A673 (cell line): ENCODE measurements around the gene CDIP1. TPM values are rescaled to one million over a fixed set of nuclear protein-coding genes. Genes with fewer than 3 reads are reported as not detected.

Source experiments
- BruUV-seq: library from RNA; stranded (reverse); fragments of 400-500 nt; replicated peaks from 2 replicates; lab custom pipeline; 2021; lab: Mats Ljungman, UMichigan
- CTCF ChIA-PET: fragments of 300-600 bp; sonication (Branson Sonifier 250); formaldehyde crosslinking; loops from one replicate; lab custom pipeline; 2022; ENCODE audit warnings: antibody characterized with exemption; lab: Charles Lee
- POLR2A ChIA-PET: fragments of 300-600 bp; sonication (Branson Sonifier 250); formaldehyde crosslinking; loops from one replicate; lab custom pipeline; 2022; ENCODE audit warnings: antibody characterized with exemption; ENCODE audit not compliant: low non-redundant PET; lab: Charles Lee
- DNase-seq: peaks from one replicate; pipeline ENCODE4 v3.0.0-alpha.2; 2015; ENCODE audit warnings: low spot score
- H3K27ac ChIP-seq: fragments of 200-600 bp; sonication (generic); 2 replicates; pipeline ENCODE4 v1.5.1; 2016; ENCODE audit warnings: mixed run types, low read depth, mild to moderate bottlenecking, mixed read lengths, antibody characterized with exemption, low read length; ENCODE audit not compliant: poor library complexity, severe bottlenecking
- H3K27me3 ChIP-seq: fragments of 200-600 bp; sonication (generic); replicated peaks from 2 replicates; pipeline ENCODE4 v1.6.1; 2017; ENCODE audit warnings: mixed run types, low read depth, mild to moderate bottlenecking, mixed read lengths, antibody characterized with exemption, low read length; ENCODE audit not compliant: insufficient read depth, poor library complexity
- H3K36me3 ChIP-seq: fragments of 200-600 bp; sonication (generic); 2 replicates; pipeline ENCODE4 v1.6.1; 2016; ENCODE audit warnings: mixed run types, mild to moderate bottlenecking, mixed read lengths, antibody characterized with exemption, low read length; ENCODE audit not compliant: insufficient read depth, poor library complexity, severe bottlenecking
- H3K4me1 ChIP-seq: fragments of 200-600 bp; sonication (generic); 2 replicates; pipeline ENCODE4 v1.6.1; 2017; ENCODE audit warnings: mixed run types, mild to moderate bottlenecking, mixed read lengths, antibody characterized with exemption, low read length; ENCODE audit not compliant: insufficient read depth, poor library complexity, severe bottlenecking
- H3K4me3 ChIP-seq: fragments of 200-600 bp; sonication (generic); 2 replicates; pipeline ENCODE4 v1.5.1; 2016; ENCODE audit warnings: low read depth, mixed run types, mild to moderate bottlenecking, mixed read lengths, low read length; ENCODE audit not compliant: poor library complexity, severe bottlenecking
- H3K9me3 ChIP-seq: fragments of 200-600 bp; sonication (generic); 2 replicates; pipeline ENCODE4 v1.6.1; 2016; ENCODE audit warnings: mixed run types, low read depth, mild to moderate bottlenecking, mixed read lengths, antibody characterized with exemption, low read length; ENCODE audit not compliant: poor library complexity, severe bottlenecking
- EZH2 ChIP-seq: fragments of 200-600 bp; sonication (generic); IDR thresholded peaks from 2 replicates; pipeline ENCODE4 v1.6.1; 2017; ENCODE audit warnings: borderline replicate concordance, low read depth, mild to moderate bottlenecking, mixed read lengths, antibody characterized with exemption, low read length; ENCODE audit not compliant: poor library complexity, severe bottlenecking
- intact Hi-C: fragments of 100-400 bp; cut with micrococcal nuclease; formaldehyde crosslinking; loops from one replicate; pipeline ENCODE4 v1.10.0; 2022; ENCODE audit not compliant: unreplicated experiment
- total RNA-seq: library from RNA; stranded (reverse); gene quantifications from 2 replicates; pipeline ENCODE4 v1.2.3, GENCODE V29; 2021
- TF ChIP-seq, protein P1 (sequence below): fragments of 300-800, 200-600 bp; sonication (generic); conservative IDR thresholded peaks from 2 replicates; pipeline ENCODE4 v1.5.1; 2017; ENCODE audit warnings: low read depth, mild to moderate bottlenecking, antibody characterized with exemption, low read length, moderate library complexity, mixed read lengths

Gene CDIP1
- total RNA-seq, 1 experiment from 2014 or later, result 12.8 TPM

DNA sequence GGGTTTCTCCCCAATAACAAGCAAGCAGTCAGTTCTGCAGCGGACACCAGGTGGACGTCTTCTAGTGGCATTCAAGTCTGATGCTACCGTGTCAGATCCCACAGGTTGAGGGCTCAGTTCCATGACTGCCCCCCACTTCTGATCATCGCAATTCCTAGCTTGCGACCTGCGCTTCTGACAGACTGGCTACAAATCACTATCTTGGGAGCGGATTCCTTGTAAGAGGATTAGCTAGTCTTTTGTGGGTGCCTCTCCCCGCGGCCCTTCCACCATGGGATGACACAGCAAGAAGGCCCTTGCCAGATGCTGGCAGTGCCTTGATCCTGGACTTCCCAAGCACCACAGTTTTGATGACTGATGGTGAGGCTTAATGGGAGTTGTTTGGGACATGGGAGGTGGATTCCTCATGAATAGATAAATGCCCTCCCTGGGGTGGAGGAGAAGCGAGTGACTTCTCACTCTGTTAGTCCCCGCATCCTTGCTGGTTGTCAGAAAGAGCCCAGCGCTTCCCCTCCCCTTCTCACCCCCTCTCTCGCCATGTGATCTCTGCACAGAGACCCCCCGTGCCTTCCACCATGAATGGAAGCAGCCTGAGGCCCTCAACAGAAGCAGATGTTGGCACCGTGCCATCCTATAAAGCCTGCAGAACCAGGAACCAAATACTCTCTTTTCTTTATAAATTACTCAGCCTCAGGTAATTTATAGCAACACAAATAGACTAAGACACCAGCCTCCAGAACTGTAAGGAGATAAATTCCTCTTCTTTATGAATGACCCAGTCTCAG lies 19.1 kb downstream of the CDIP1 start:
- DNase-seq, result no peak
- no peaks in the 10 kb centered on the region for H3K36me3 ChIP-seq
- no peak overlapping the region for H3K4me3 ChIP-seq
- BruUV-seq, result no TSS peak
- H3K27ac ChIP-seq, result no peak overlapping the region
- H3K9me3 ChIP-seq, result no peaks in the 10 kb centered on the region
- ChIA-PET POLR2A (no interaction called here), CTCF (no interaction called here)
- TF ChIP-seq, protein P1, sequence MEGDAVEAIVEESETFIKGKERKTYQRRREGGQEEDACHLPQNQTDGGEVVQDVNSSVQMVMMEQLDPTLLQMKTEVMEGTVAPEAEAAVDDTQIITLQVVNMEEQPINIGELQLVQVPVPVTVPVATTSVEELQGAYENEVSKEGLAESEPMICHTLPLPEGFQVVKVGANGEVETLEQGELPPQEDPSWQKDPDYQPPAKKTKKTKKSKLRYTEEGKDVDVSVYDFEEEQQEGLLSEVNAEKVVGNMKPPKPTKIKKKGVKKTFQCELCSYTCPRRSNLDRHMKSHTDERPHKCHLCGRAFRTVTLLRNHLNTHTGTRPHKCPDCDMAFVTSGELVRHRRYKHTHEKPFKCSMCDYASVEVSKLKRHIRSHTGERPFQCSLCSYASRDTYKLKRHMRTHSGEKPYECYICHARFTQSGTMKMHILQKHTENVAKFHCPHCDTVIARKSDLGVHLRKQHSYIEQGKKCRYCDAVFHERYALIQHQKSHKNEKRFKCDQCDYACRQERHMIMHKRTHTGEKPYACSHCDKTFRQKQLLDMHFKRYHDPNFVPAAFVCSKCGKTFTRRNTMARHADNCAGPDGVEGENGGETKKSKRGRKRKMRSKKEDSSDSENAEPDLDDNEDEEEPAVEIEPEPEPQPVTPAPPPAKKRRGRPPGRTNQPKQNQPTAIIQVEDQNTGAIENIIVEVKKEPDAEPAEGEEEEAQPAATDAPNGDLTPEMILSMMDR, result no peak
- TF ChIP-seq EZH2, result no peak
- intact Hi-C loops, result loop anchor here (5.0 kb wide), 1 partner anchor 438 kb away; the partner anchor contains the start of gene SEC14L5
- peaks cover 27% of the 10 kb centered on the region for H3K4me1 ChIP-seq
- H3K27me3 ChIP-seq, result no peaks in the 10 kb centered on the region

DNA sequence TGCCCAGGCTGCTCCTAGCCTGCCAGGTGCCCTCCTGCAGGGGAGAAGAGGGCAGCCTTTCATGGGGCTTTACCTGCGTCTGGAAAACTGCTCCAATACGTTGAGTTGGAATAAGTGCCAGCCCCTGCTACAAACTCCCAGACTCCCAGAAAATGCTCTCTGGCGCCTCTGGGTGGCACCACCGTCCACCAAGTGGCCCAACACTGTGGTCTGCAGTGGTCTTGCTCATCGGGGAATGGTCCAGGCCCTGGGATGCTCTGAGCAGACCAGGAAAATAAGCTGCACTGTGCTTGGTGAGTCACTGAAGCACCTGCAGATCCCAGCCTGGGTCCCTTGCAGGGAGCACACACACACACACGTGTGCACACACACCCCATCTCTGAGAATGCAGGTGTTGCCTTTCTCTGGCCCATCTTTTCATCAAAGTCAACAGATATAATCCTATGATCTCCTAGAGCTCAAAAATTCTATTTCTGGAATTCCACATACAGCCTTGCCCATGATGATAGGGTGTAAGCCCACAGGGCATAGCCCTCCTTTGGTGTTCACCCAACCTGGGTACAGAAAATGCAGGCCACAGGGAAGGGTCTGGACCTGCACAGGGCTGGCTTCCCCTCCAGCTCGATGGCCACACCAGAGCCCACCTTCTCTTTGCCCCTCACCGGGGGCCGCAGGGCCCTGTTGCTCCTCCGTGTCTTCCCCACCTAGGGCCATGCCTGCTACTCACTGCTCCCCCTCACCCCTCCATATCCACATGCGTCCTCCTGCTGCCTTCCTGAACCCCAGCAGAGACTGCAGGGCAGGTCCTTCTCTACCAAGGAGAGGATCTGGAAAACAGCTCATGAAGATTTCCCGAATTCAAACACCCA lies 20.5 kb downstream of the CDIP1 start:
- DNase-seq, result peak; percentile 62
- POLR2A ChIA-PET, result no interaction called here
- no TSS peak for BruUV-seq
- Histone ChIP-seq H3K4me1 (peaks cover 26% of the 10 kb centered on the region), H3K27me3 (no peaks in the 10 kb centered on the region), H3K27ac (no peak overlapping the region), H3K4me3 (no peak overlapping the region), H3K36me3 (no peaks in the 10 kb centered on the region), H3K9me3 (no peaks in the 10 kb centered on the region)
- TF ChIP-seq, protein P1, result peak; percentile 66
- no peak for TF ChIP-seq EZH2
- CTCF ChIA-PET, result interaction anchor here (0.5 kb wide), 1 partner anchor 435 kb away, joined by 3 read pairs; no protein-coding TSS in a partner anchor
- intact Hi-C loops, result loop anchor here (5.0 kb wide), 1 partner anchor 439 kb away; the partner anchor contains the start of gene SEC14L5

DNA sequence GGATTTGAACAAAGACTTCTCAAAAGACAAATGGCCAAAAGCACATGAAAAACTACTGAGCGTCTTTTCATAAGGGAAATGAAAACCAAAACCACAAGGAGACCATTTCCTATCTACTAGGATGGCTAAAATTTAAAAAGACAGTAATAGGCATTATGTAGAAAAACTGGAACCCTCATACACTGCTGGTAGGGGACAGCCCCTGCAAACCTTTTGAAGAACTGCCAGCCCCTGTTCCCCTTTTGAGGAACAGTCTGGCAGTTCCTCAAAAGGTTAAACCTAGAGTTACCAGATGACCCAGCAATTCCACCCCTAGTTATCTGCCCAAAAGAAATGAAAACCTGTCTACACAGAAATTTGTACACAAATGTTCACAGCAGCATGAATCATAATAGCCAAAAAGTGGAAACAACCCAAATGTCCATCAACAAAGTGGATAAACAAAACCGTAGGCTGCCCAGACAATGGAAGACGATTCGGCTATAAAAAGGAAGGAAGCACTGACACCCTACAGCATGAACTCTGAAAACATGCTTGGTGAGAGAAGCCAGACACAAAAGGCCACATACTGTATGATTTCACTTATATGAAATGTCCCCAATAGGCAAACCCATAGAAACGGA lies 22.9 kb downstream of the CDIP1 start:
- ChIA-PET CTCF (no interaction called here), POLR2A (no interaction called here)
- H3K27me3 ChIP-seq, result no peaks in the 10 kb centered on the region
- no peak overlapping the region for H3K27ac ChIP-seq
- intact Hi-C loops, result loop anchor here (5.0 kb wide), 1 partner anchor 442 kb away; the partner anchor contains the start of gene SEC14L5
- TF ChIP-seq, protein P1, result no peak
- BruUV-seq, result no TSS peak
- H3K9me3 ChIP-seq, result no peaks in the 10 kb centered on the region
- peaks cover 3% of the 10 kb centered on the region for H3K36me3 ChIP-seq
- peaks cover 3% of the 10 kb centered on the region for H3K4me1 ChIP-seq
- no peak for DNase-seq
- H3K4me3 ChIP-seq, result no peak overlapping the region
